GM18505 (cell line): ENCODE data around the gene FKBP10.

ENCODE experiments used
- ATAC-seq: cut with Tn5 transposase; IDR thresholded peaks from one replicate; pipeline ENCODE4 v1.9.1; 2021; ENCODE audit not compliant: unreplicated experiment
- POLR2A ChIP-seq: IDR thresholded peaks from 4 replicates; pipeline ENCODE4 v1.6.1; 2011; ENCODE audit warnings: borderline replicate concordance; ENCODE audit not compliant: insufficient read depth, insufficient read length; ENCODE audit errors: extremely low read depth

FKBP10 gene

GRCh38 chr17:41860254-41860931, 47.6 kb downstream of the FKBP10 start:
- TF ChIP-seq POLR2A, result no peak
- no peak for ATAC-seq

- ATAC-seq, result no peak
- TF ChIP-seq POLR2A, result no peak
Measured at GRCh38 chr17:41863074-41863848, 50.5 kb downstream of the FKBP10 start.

GRCh38 chr17:41864498-41864835, 51.7 kb downstream of the FKBP10 start:
- no peak for TF ChIP-seq POLR2A
- ATAC-seq, result peak; percentile 29

GRCh38 chr17:41864836-41865595, 52.2 kb downstream of the FKBP10 start, which contains the start of gene KLHL11:
KLHL11 (minus strand) TSS chr17:41865423; CDS start chr17:41865370, 53 bp downstream.
- ATAC-seq, result peak; percentile 91
- TF ChIP-seq POLR2A, result peak; percentile 88

GRCh38 chr17:41865596-41865893, 52.7 kb downstream of the FKBP10 start:
- ATAC-seq, result no peak
- no peak for TF ChIP-seq POLR2A

DNA sequence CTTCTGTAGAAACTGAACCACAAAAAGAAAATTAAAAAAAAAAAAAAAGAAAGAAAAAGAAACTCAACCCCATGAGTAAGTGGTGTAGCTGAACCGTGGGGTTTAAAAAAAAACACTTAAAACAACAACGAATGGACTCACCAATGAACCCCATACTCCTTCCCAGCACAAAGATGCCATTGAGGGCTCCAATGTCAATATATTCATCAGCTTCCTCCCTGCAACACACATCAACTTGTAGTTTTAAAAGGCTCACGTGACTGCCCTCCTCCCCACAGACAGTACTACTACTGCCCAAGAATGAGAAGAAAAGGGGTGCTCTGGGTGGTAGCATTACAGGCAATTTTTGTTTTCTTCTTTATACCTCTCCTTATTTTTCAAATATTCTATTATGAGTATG, 55.8 kb downstream of the FKBP10 start:
- ATAC-seq, result no peak

DNA sequence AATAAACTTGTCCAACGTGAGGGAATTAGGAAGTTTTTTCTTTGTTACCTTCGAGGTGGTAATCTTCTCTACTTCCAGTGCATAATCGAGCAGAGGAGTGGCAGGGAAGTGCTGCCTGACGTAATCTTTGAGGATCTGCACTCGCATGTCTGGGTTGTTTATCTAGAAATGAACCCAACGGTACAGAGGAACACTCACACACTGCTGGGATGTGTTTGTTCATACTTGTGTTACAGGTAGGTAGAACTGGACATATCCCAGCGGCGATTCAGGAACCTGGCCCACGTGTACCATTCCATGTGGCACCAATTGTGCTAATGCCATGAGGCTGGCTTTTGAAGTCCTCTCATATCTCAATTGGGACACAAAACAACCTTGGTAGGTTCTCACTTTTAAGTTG, 56.6 kb downstream of the FKBP10 start:
- ATAC-seq, result no peak
- no peak for TF ChIP-seq POLR2A

More for the DNA sequence above, 55.8 kb downstream of the FKBP10 start:
- TF ChIP-seq POLR2A, result no peak

DNA sequence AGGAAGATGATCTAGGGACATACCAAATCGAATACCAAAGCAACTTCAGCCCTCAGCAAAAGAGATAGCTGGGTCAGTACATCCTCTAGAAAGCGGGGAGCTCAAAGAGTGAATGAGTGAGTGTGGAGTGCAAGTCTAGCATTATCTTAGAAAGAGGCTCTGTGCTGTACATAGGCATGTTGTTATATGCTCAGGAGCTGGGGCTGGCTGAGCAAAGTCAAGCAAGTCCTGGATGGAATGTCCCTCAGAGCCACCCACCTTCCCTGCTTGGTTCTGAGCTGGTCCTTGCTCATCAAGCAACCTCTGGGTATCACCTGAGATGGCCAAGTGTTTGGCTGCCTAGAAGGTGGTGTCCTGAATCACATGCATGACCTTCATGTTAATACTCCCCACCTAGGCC, 57.3 kb downstream of the FKBP10 start:
- TF ChIP-seq POLR2A, result no peak
- no peak for ATAC-seq

GRCh38 chr17:41870627-41871026, 57.8 kb downstream of the FKBP10 start:
- no peak for ATAC-seq
- TF ChIP-seq POLR2A, result no peak

- ATAC-seq, result no peak
- no peak for TF ChIP-seq POLR2A
Measured at GRCh38 chr17:41871789-41872188, 59.0 kb downstream of the FKBP10 start.
